Epithelial cell of proximal tubule (primary cell): Measurements from ENCODE around the gene ZNF688. TPM values are rescaled to one million over a fixed set of nuclear protein-coding genes. Genes with fewer than 3 reads are reported as not detected.
A peak's percentile ranks its signal among the peaks of the same experiment; 100 is the strongest.
"Not testable (repeated sequence)": the region's sequence is repeated elsewhere in the genome, so short reads cannot be mapped to it uniquely, and the experiment has no call there.

ENCODE experiments used
- DNase-seq: peaks from one replicate; pipeline ENCODE4 v3.0.0-alpha.2; 2011; ENCODE audit warnings: low read depth
- H3K4me3 ChIP-seq: 2 replicates; pipeline ENCODE4 v1.5.1; 2011; ENCODE audit warnings: low read depth, mild to moderate bottlenecking, low read length
- CTCF ChIP-seq: conservative IDR thresholded peaks from 2 replicates; pipeline ENCODE4 v1.5.1; 2012; ENCODE audit warnings: low read depth, mild to moderate bottlenecking, low read length
- total RNA-seq: library from RNA; depleted of rRNA; stranded (reverse); fragments of >200 nt; gene quantifications from 2 replicates; pipeline ENCODE4 v1.2.3, GENCODE V29; 2015

ZNF688 gene
- total RNA-seq, 1 donor from 2014 or later: 9.1 TPM

GRCh38 chr16:30546115-30546514, 25.4 kb downstream of the ZNF688 start:
- no peak overlapping the region for H3K4me3 ChIP-seq
- TF ChIP-seq CTCF: no peak
- DNase-seq: no peak

- no peak for TF ChIP-seq CTCF
- DNase-seq: no peak
Observed at GRCh38 chr16:30543067-30543466, 28.4 kb downstream of the ZNF688 start.

GRCh38 chr16:30541502-30542329, 29.8 kb downstream of the ZNF688 start:
- no peak for TF ChIP-seq CTCF
- no peak overlapping the region for H3K4me3 ChIP-seq
- DNase-seq: no peak

More at GRCh38 chr16:30543067-30543466, 28.4 kb downstream of the ZNF688 start:
- H3K4me3 ChIP-seq: no peak overlapping the region

- not testable (repeated sequence) for DNase-seq, H3K4me3 ChIP-seq
Observed at GRCh38 chr16:30540916-30541464, 30.5 kb downstream of the ZNF688 start.

GRCh38 chr16:30539986-30540526, 31.5 kb downstream of the ZNF688 start:
- not testable (repeated sequence) for H3K4me3 ChIP-seq, DNase-seq

- no peak overlapping the region for H3K4me3 ChIP-seq
- TF ChIP-seq CTCF: no peak
Observed at GRCh38 chr16:30539000-30539964, 32.2 kb downstream of the ZNF688 start.

GRCh38 chr16:30536391-30537024, 35.0 kb downstream of the ZNF688 start:
- peak overlapping the region; percentile 63 for H3K4me3 ChIP-seq
- not testable (repeated sequence) for DNase-seq

More at GRCh38 chr16:30539000-30539964, 32.2 kb downstream of the ZNF688 start:
- DNase-seq: no peak

- no peak for DNase-seq
- TF ChIP-seq CTCF: peak; percentile 72
- peak overlapping the region; percentile 63 for H3K4me3 ChIP-seq
Observed at GRCh38 chr16:30535777-30536190, 35.7 kb downstream of the ZNF688 start.
